ENCODE data around the gene LARGE2.

Gene LARGE2

GRCh38 chr11:45959851-45960250 lies 37.4 kb downstream of the LARGE2 start:
- DNase-seq (ENCODE audit: extremely low read depth in 1 of 2, low read depth in 1 of 2), result no peak

GRCh38 chr11:45960387-45961095 lies 38.1 kb downstream of the LARGE2 start:
- no peak for DNase-seq (ENCODE audit: extremely low read depth in 1 of 2, low read depth in 1 of 2)

DNA sequence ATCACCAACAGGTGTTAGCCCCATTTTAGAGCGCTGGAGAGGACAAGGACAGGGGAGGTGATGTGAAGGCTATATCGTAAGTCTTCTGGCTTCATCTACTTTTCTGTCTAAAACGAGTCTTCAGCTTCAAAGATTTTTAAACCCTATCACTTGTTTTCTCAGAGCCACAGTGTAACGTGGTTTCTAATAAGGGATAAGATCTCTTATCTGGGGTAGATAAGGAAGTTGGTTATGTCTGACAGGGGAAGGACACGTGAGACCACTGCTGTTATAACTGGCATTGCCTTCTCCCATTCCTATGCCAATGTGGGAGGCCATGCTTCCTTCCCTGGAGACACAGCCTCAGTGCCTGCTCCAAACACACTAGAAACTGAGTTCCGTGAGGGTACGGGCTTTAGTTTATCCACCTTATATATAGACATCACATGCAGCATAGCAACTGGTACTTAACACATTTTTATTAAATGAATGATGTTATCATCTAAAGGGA lies 39.3 kb downstream of the LARGE2 start:
- no peak for DNase-seq (ENCODE audit: extremely low read depth in 1 of 2, low read depth in 1 of 2)

DNA sequence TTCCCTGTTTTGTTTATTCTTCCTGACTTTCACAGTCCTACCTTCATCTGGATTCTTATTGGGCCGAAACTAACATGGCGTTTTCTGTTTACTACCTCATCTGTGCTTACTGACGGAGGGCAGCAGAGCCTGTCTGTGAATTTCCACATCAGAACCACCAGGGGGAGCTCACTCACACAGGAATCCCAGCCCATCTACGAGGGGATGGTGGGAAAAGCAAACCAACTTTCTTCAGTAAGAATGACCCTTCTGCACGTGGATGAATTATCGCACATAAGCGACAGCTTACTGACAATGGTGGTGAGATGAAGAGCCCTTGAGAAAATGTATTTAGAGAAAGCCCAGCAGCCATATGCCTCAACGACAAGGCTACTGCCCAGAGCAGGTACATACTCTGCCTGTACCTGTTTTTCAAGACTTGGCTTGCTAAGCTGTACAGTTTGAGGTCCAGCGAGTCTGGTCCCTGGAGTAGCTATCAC lies 42.5 kb downstream of the LARGE2 start:
- peak; percentile 12 to 29 for DNase-seq (ENCODE audit: extremely low read depth in 1 of 2, low read depth in 1 of 2)

- DNase-seq (ENCODE audit: extremely low read depth in 1 of 2, low read depth in 1 of 2), result no peak
These were observed 45.0 kb downstream of the LARGE2 start for GRCh38 chr11:45967506-45967905.

DNA sequence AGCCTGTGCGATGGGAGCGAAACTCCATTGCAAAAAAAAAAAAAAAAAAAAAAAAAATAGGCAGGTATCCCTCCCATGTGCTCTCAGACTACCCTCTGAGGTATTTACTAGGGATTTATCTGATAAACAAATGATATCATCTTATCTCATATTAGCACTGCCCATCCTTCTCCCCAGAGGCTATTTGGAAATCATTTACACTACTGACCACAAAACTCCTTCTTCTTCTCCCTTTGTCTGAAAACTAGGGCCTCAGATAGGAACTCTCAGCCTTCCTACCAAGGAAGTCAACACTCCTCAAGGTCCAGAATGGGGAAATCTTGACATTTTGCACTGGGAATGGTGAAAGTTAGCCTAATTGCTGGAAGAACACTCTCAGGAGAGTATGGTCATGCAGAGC lies 46.4 kb downstream of the LARGE2 start:
- DNase-seq (ENCODE audit: extremely low read depth in 1 of 2, low read depth in 1 of 2), result no peak

DNA sequence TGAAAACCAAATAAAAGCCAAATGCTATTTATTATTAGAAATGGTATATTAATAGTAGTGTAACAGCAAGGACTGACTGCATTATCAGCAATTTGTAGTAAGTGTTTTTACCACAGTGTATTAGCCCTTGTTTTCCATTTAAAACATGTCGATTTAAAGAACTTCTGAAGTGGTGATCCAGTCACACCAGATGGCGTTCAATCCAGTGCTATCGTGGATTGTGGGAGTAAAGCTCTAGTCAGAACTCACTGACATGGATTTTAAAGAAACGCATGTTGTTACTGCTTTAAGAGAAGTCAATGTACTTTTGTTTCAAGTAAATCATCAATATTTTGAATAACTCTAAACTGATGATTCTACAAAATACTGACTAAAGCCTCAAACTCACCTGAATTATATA lies 51.1 kb downstream of the LARGE2 start:
- DNase-seq (ENCODE audit: extremely low read depth in 1 of 2, low read depth in 1 of 2), result no peak

GRCh38 chr11:45974806-45975205 lies 52.4 kb downstream of the LARGE2 start:
- DNase-seq (ENCODE audit: extremely low read depth in 1 of 2, low read depth in 1 of 2), result no peak

Data from activated CD8-positive, alpha-beta memory T cell treated with anti-CD3 and anti-CD28 coated beads for 1 hour (primary cell).